HepG2 (cell line): ENCODE results near the gene KRT79. TPM values are rescaled to one million over a fixed set of nuclear protein-coding genes. Genes with fewer than 3 reads are reported as not detected.

Experiments used
- ATAC-seq: fragments of 200-7000 bp; cut with Tn5 transposase; 3 replicates; pipeline ENCODE4 v1.9.1; 2020; ENCODE audit warnings: mild to moderate bottlenecking, moderate library complexity
- BruUV-seq: library from RNA; stranded (reverse); fragments of 400-500 nt; replicated peaks from 2 replicates; lab custom pipeline; 2021; lab: Mats Ljungman, UMichigan
- CTCF ChIA-PET: fragments of 300-600 bp; formaldehyde crosslinking; extraction: SDS; loops from one replicate; lab custom pipeline; 2021; ENCODE audit warnings: low total read pairs, inconsistent platforms, low intra/inter-chr PET ratio; lab: Yijun Ruan, JAX
- POLR2A ChIA-PET: fragments of 350-600 bp; sonication (Branson Sonifier 250); formaldehyde crosslinking; loops from one replicate; lab custom pipeline; 2020; ENCODE audit warnings: antibody characterized with exemption, inconsistent platforms; lab: Yijun Ruan, JAX
- DNase-seq: peaks from one replicate; pipeline ENCODE4 v3.0.0-alpha.2; 2015; ENCODE audit warnings: low spot score
- FAIRE-seq: peaks from 3 replicates; lab custom pipeline; 2011; peaks lifted over from hg19 to GRCh38; lab: Jason Lieb, UNC
- H2AFZ ChIP-seq: one replicate; pipeline ENCODE4 v1.6.1; 2011; ENCODE audit warnings: low read length, inconsistent platforms
- H3K27ac ChIP-seq: fragments of 300-600 bp; 3 replicates; pipeline ENCODE4 v1.8.0; 2011; ENCODE audit warnings: mixed run types, mild to moderate bottlenecking, mixed read lengths, low read length, inconsistent platforms; ENCODE audit not compliant: insufficient read depth; ENCODE audit errors: extremely low read length
- H3K27me3 ChIP-seq, 2 experiments: fragments of 200-600 bp in 1 of 2; 2 replicates in 1 of 2; 3 replicates in 1 of 2; pipeline versions ENCODE4 v1.6.0 to v1.8.0; 2011; ENCODE audit warnings: low read length in 2 of 2, mild to moderate bottlenecking in 2 of 2, moderate library complexity in 2 of 2, inconsistent platforms in 1 of 2; ENCODE audit not compliant: insufficient read depth in 2 of 2, control insufficient read depth in 1 of 2
- H3K36me3 ChIP-seq, 2 experiments: fragments of 200-600 bp in 1 of 2; replicated peaks in 1 of 2; 2 replicates in 1 of 2; 3 replicates in 1 of 2; pipeline versions ENCODE4 v1.5.1 to v1.8.0; 2011; ENCODE audit warnings: low read length in 2 of 2, inconsistent platforms in 1 of 2; ENCODE audit not compliant: insufficient read depth in 2 of 2, control insufficient read depth in 1 of 2
- H3K4me1 ChIP-seq: 2 replicates; pipeline ENCODE4 v1.5.1; 2012; ENCODE audit warnings: low read length, inconsistent platforms; ENCODE audit not compliant: insufficient read depth
- H3K4me2 ChIP-seq: 2 replicates; pipeline ENCODE4 v1.6.0; 2011; ENCODE audit warnings: low read depth, low read length, inconsistent platforms
- H3K4me3 ChIP-seq, 3 experiments: fragments of 200-600 bp in 1 of 3; sonication (generic), shearing (Covaris generic) in 1 of 3; replicated peaks in 1 of 3; 2 replicates each; pipeline ENCODE4 v1.5.1; 2011 to 2016; ENCODE audit warnings: low read length in 3 of 3, inconsistent platforms in 2 of 3, low read depth in 2 of 3, mild to moderate bottlenecking in 2 of 3, control low read depth in 1 of 3, mixed read lengths in 1 of 3; ENCODE audit not compliant: insufficient read depth in 1 of 3
- H3K79me2 ChIP-seq: one replicate; pipeline ENCODE4 v1.6.1; 2011; ENCODE audit warnings: low read length, inconsistent platforms; ENCODE audit not compliant: insufficient read depth
- H3K9ac ChIP-seq: 2 replicates; pipeline ENCODE4 v1.6.0; 2011; ENCODE audit warnings: mild to moderate bottlenecking, low read depth, low read length, inconsistent platforms; ENCODE audit not compliant: insufficient read depth
- H3K9me3 ChIP-seq: 2 replicates; pipeline ENCODE4 v1.5.1; 2012; ENCODE audit warnings: mild to moderate bottlenecking, low read length
- H4K20me1 ChIP-seq: 2 replicates; pipeline ENCODE4 v1.6.0; 2011; ENCODE audit warnings: inconsistent platforms, mild to moderate bottlenecking, low read length, moderate library complexity; ENCODE audit not compliant: insufficient read depth
- AKAP8 ChIP-seq: sonication (generic); formaldehyde crosslinking; IDR thresholded peaks from 2 replicates; pipeline ENCODE4 v1.5.1; 2020; ENCODE audit warnings: mild to moderate bottlenecking, missing genetic modification reagents
- DZIP1 ChIP-seq: sonication (generic); formaldehyde crosslinking; IDR thresholded peaks from 2 replicates; pipeline ENCODE4 v1.5.0; 2020; ENCODE audit warnings: mild to moderate bottlenecking, missing genetic modification reagents
- E2F5 ChIP-seq: sonication (generic); formaldehyde crosslinking; conservative IDR thresholded peaks from 2 replicates; pipeline ENCODE4 v1.4.0; 2020; ENCODE audit warnings: missing genetic modification reagents
- ETV5 ChIP-seq: IDR thresholded peaks from 2 replicates; pipeline ENCODE4 v1.6.1; 2018; ENCODE audit warnings: missing biosample characterization, missing genetic modification reagents, inconsistent platforms, borderline replicate concordance
- HMGXB4 ChIP-seq, 2 experiments: sonication (generic) in 1 of 2; formaldehyde crosslinking in 1 of 2; IDR thresholded peaks; 2 replicates each; pipeline versions ENCODE4 v1.4.0 to v1.6.1; 2018 to 2020; ENCODE audit warnings: missing genetic modification reagents in 2 of 2, borderline replicate concordance in 1 of 2, low read depth in 1 of 2, mild to moderate bottlenecking in 1 of 2, missing biosample characterization in 1 of 2
- PRMT3 ChIP-seq: sonication (generic); formaldehyde crosslinking; IDR thresholded peaks from 2 replicates; pipeline ENCODE4 v1.8.1; 2022; ENCODE audit warnings: low read depth, mild to moderate bottlenecking, moderate library complexity, missing genetic modification reagents, borderline replicate concordance
- REXO4 ChIP-seq: sonication (generic); formaldehyde crosslinking; IDR thresholded peaks from 2 replicates; pipeline ENCODE4 v1.8.0; 2022; ENCODE audit warnings: missing genetic modification reagents, mild to moderate bottlenecking, borderline replicate concordance
- SOX6 ChIP-seq, 2 experiments: fragments of 450-650 bp in 1 of 2; sonication (generic) in 1 of 2; formaldehyde crosslinking in 1 of 2; IDR thresholded peaks; 2 replicates each; pipeline versions ENCODE4 v1.4.0 to v1.6.1; 2017 to 2020; ENCODE audit warnings: antibody characterized with exemption in 1 of 2, mild to moderate bottlenecking in 1 of 2, missing genetic modification reagents in 1 of 2
- ZKSCAN1 ChIP-seq: fragments of 150-350 bp; IDR thresholded peaks from 2 replicates; pipeline ENCODE4 v1.6.1; 2014; ENCODE audit warnings: low read length
- ZNF274 ChIP-seq: sonication (generic); formaldehyde crosslinking; IDR thresholded peaks from 2 replicates; pipeline ENCODE4 v1.5.1; 2020; ENCODE audit warnings: mild to moderate bottlenecking, missing genetic modification reagents
- ZNF576 ChIP-seq: sonication (generic); formaldehyde crosslinking; IDR thresholded peaks from 2 replicates; pipeline ENCODE4 v1.4.0; 2020; ENCODE audit warnings: mild to moderate bottlenecking, missing genetic modification reagents
- WGBS: methylation state at CpG from one replicate; pipeline ENCODE4 v1.1.6; 2017; ENCODE audit warnings: low lambda C conversion rate; 5-methylcytosine and 5-hydroxymethylcytosine counted together
- in situ Hi-C: cut with HindIII; loops from 2 replicates; pipeline ENCODE4 v1.10.0; 2017; ENCODE audit warnings: low pct_unique_long_range_greater_than_20kb; ENCODE audit not compliant: extremely low pct_ligation_motif_present
- intact Hi-C: fragments of 100-400 bp; cut with micrococcal nuclease; formaldehyde crosslinking; loops from one replicate; pipeline ENCODE4 v1.10.0; 2022; ENCODE audit not compliant: unreplicated experiment
- polyA plus RNA-seq, 8 experiments: library from polyadenylated mRNA; depleted of rRNA in 3 of 8; stranded (reverse) in 7 of 8; unstranded in 1 of 8; fragments of >200 nt; fragmentation: Illumina TruSeq in 4 of 8; extraction: Trizol in 4 of 8; gene quantifications; 2 replicates each; pipeline versions ENCODE4 v1.2.1 to v1.2.3, GENCODE V29; 2011 to 2016; ENCODE audit warnings: low read depth in 4 of 8, missing spikeins in 1 of 8, mixed read lengths in 1 of 8; ENCODE audit not compliant: insufficient read depth in 1 of 8
- total RNA-seq, 5 experiments: library from RNA; depleted of rRNA; stranded (reverse); fragments of >200 nt; fragmentation: Illumina TruSeq; extraction: Trizol; gene quantifications; 2 replicates each; pipeline ENCODE4 v1.2.3, GENCODE V29; 2016; ENCODE audit warnings: low read depth in 1 of 5
- TF ChIP-seq, protein P1 (sequence below): sonication (generic); formaldehyde crosslinking; IDR thresholded peaks from 2 replicates; pipeline ENCODE4 v1.5.1; 2020; ENCODE audit warnings: mild to moderate bottlenecking, missing genetic modification reagents, moderate library complexity

Gene KRT79
- total and polyA plus RNA-seq, 2 of the 13 experiments (the other 11 are each of a cell fraction or from before 2014, with no cell fraction given): 0.09 TPM; not detected in 1

GRCh38 chr12:52838609-52839435 lies 4.7 kb upstream of the KRT79 start:
- no peaks in the 10 kb centered on the region for H4K20me1 ChIP-seq
- no peak overlapping the region for H3K27ac ChIP-seq
- TF ChIP-seq, protein P1, sequence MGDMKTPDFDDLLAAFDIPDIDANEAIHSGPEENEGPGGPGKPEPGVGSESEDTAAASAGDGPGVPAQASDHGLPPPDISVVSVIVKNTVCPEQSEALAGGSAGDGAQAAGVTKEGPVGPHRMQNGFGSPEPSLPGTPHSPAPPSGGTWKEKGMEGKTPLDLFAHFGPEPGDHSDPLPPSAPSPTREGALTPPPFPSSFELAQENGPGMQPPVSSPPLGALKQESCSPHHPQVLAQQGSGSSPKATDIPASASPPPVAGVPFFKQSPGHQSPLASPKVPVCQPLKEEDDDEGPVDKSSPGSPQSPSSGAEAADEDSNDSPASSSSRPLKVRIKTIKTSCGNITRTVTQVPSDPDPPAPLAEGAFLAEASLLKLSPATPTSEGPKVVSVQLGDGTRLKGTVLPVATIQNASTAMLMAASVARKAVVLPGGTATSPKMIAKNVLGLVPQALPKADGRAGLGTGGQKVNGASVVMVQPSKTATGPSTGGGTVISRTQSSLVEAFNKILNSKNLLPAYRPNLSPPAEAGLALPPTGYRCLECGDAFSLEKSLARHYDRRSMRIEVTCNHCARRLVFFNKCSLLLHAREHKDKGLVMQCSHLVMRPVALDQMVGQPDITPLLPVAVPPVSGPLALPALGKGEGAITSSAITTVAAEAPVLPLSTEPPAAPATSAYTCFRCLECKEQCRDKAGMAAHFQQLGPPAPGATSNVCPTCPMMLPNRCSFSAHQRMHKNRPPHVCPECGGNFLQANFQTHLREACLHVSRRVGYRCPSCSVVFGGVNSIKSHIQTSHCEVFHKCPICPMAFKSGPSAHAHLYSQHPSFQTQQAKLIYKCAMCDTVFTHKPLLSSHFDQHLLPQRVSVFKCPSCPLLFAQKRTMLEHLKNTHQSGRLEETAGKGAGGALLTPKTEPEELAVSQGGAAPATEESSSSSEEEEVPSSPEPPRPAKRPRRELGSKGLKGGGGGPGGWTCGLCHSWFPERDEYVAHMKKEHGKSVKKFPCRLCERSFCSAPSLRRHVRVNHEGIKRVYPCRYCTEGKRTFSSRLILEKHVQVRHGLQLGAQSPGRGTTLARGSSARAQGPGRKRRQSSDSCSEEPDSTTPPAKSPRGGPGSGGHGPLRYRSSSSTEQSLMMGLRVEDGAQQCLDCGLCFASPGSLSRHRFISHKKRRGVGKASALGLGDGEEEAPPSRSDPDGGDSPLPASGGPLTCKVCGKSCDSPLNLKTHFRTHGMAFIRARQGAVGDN: no peak
- no peak for TF ChIP-seq REXO4 (CRISPR knock-in tag)
- TF ChIP-seq ETV5 (CRISPR knock-in tag): no peak
- TF ChIP-seq PRMT3 (CRISPR knock-in tag): no peak
- TF ChIP-seq ZNF576 (CRISPR knock-in tag): no peak
- TF ChIP-seq HMGXB4 (CRISPR knock-in tag; IDR thresholded peaks at IDR 0.05; ENCODE audit: borderline replicate concordance in 1 of 2, low read depth in 1 of 2): no peak
- TF ChIP-seq ZKSCAN1: no peak
- no peak for TF ChIP-seq DZIP1 (CRISPR knock-in tag)
- no peak for TF ChIP-seq ZNF274 (CRISPR knock-in tag)
- TF ChIP-seq SOX6 (IDR thresholded peaks at IDR 0.05): no peak
- TF ChIP-seq SOX6 (CRISPR knock-in tag; IDR thresholded peaks at IDR 0.05): no peak
- TF ChIP-seq AKAP8 (CRISPR knock-in tag): no peak
- no peak for TF ChIP-seq E2F5
- TF ChIP-seq, all 625 proteins: peak for 0
- no peaks in the 10 kb centered on the region for H3K9me3 ChIP-seq
- ChIA-PET POLR2A (no interaction called here), CTCF (no interaction called here)
- intact Hi-C loops: no loop called here
- H3K27me3 ChIP-seq: peaks cover 4 to 70% of the 10 kb centered on the region in 2 experiments; a peak in 4 of 5 replicates
- FAIRE-seq (no peak), ATAC-seq (no peak), DNase-seq (no peak)
- no peaks in the 10 kb centered on the region for H3K4me1 ChIP-seq
- in situ Hi-C loops: no loop called here
- H3K9ac ChIP-seq: no peak overlapping the region
- no peaks in the 10 kb centered on the region for H3K79me2 ChIP-seq
- H3K4me3 ChIP-seq: no peak overlapping the region
- H3K4me2 ChIP-seq: no peak overlapping the region
- 5% methylated on average over 7 of the region's 14 CpGs for WGBS
- H2AFZ ChIP-seq: no peak overlapping the region
- H3K36me3 ChIP-seq: no peaks in the 10 kb centered on the region
- no TSS peak for BruUV-seq
